H1 (cell line): ENCODE measurements around the gene SAMD14. TPM values are rescaled to one million over a fixed set of nuclear protein-coding genes. Genes with fewer than 3 reads are reported as not detected.

Experiments
- CTCF ChIA-PET: fragments of 300-600 bp; sonication (Branson Sonifier 250); formaldehyde crosslinking; loops from one replicate; lab custom pipeline; 2021; ENCODE audit not compliant: partially characterized antibody; lab: Charles Lee
- POLR2A ChIA-PET: fragments of 300-600 bp; sonication (Branson Sonifier 250); formaldehyde crosslinking; loops from one replicate; lab custom pipeline; 2021; ENCODE audit warnings: inconsistent platforms; ENCODE audit not compliant: partially characterized antibody; lab: Charles Lee
- DNase-seq, 2 experiments: peaks; one replicate each; pipeline versions ENCODE4 v3.0.0 to v3.0.0-alpha.2; 2010 to 2022; ENCODE audit warnings: low spot score in 2 of 2, low read depth in 1 of 2, mixed read lengths in 1 of 2
- FAIRE-seq: peaks from 2 replicates; lab custom pipeline; 2011; peaks lifted over from hg19 to GRCh38; lab: Jason Lieb, UNC
- H2AFZ ChIP-seq: 2 replicates; pipeline ENCODE4 v1.8.1; 2012; ENCODE audit warnings: low read length, inconsistent platforms
- H2AK5ac ChIP-seq: 2 replicates; pipeline ENCODE4 v1.6.1; 2013; ENCODE audit warnings: low read depth, low read length
- H2BK120ac ChIP-seq: replicated peaks from 2 replicates; pipeline ENCODE3; 2013; ENCODE audit warnings: low read depth, low read length, inconsistent platforms
- H2BK12ac ChIP-seq: 2 replicates; pipeline ENCODE4 v1.6.1; 2013; ENCODE audit warnings: low read depth, low read length
- H2BK15ac ChIP-seq: 2 replicates; pipeline ENCODE4 v1.6.1; 2013; ENCODE audit warnings: low read length
- H2BK20ac ChIP-seq: 2 replicates; pipeline ENCODE4 v1.6.1; 2013; ENCODE audit warnings: low read length
- H2BK5ac ChIP-seq: 2 replicates; pipeline ENCODE4 v1.6.1; 2013; ENCODE audit warnings: low read depth, low read length
- H3K14ac ChIP-seq: 2 replicates; pipeline ENCODE4 v1.6.1; 2013; ENCODE audit warnings: inconsistent platforms; ENCODE audit not compliant: insufficient read length
- H3K18ac ChIP-seq: 2 replicates; pipeline ENCODE4 v1.6.1; 2013; ENCODE audit warnings: low read length; ENCODE audit errors: extremely low read depth
- H3K23ac ChIP-seq: 2 replicates; pipeline ENCODE4 v1.6.1; 2013; ENCODE audit warnings: inconsistent platforms; ENCODE audit not compliant: insufficient read length
- H3K23me2 ChIP-seq: 2 replicates; pipeline ENCODE4 v1.6.1; 2013; ENCODE audit warnings: low read depth, low read length
- H3K27ac ChIP-seq: 2 replicates; pipeline ENCODE4 v1.6.1; 2011; ENCODE audit warnings: low read depth, low read length, inconsistent platforms
- H3K27me3 ChIP-seq, 4 experiments: replicated peaks in 1 of 4; 1 replicate in 1 of 4; 2 replicates in 3 of 4; pipeline versions ENCODE4 v1.6.1 to v1.8.1; 2011 to 2013; ENCODE audit warnings: low read length in 3 of 4, mild to moderate bottlenecking in 3 of 4, inconsistent platforms in 2 of 4, mixed read lengths in 2 of 4, moderate library complexity in 1 of 4; ENCODE audit not compliant: control insufficient read depth in 3 of 4, insufficient read depth in 3 of 4; ENCODE audit errors: extremely low read depth in 1 of 4
- H3K36me3 ChIP-seq, 4 experiments: 2 replicates each; pipeline versions ENCODE4 v1.6.1 to v1.8.1; 2011 to 2013; ENCODE audit warnings: mild to moderate bottlenecking in 4 of 4, low read length in 3 of 4, moderate library complexity in 2 of 4, control low read depth in 1 of 4, inconsistent platforms in 1 of 4; ENCODE audit not compliant: insufficient read depth in 4 of 4, control insufficient read depth in 2 of 4
- H3K4ac ChIP-seq: replicated peaks from 2 replicates; pipeline ENCODE3; 2013; ENCODE audit warnings: low read length, low read depth, mixed read lengths, inconsistent platforms; ENCODE audit not compliant: insufficient read length
- H3K4me1 ChIP-seq, 4 experiments: replicated peaks in 1 of 4; 1 replicate in 1 of 4; 2 replicates in 3 of 4; pipeline versions ENCODE4 v1.6.1 to v1.8.1; 2011 to 2013; ENCODE audit warnings: low read length in 3 of 4, inconsistent platforms in 2 of 4, mixed read lengths in 1 of 4; ENCODE audit not compliant: insufficient read depth in 4 of 4, control insufficient read depth in 3 of 4
- H3K4me2 ChIP-seq, 2 experiments: 2 replicates each; pipeline versions ENCODE4 v1.6.1 to v1.8.1; 2011 to 2013; ENCODE audit warnings: low read depth in 2 of 2, low read length in 2 of 2, control low read depth in 1 of 2, inconsistent platforms in 1 of 2, mild to moderate bottlenecking in 1 of 2; ENCODE audit not compliant: insufficient read depth in 1 of 2
- H3K4me3 ChIP-seq, 4 experiments: fragments of 200-600, 300-600 bp in 1 of 4; sonication (generic), shearing (Covaris generic), sonication (Bioruptor Twin) in 1 of 4; 2 replicates each; pipeline versions ENCODE4 v1.5.1 to v1.8.1; 2011 to 2016; ENCODE audit warnings: low read length in 4 of 4, low read depth in 3 of 4, control low read depth in 2 of 4, inconsistent platforms in 2 of 4, mild to moderate bottlenecking in 2 of 4, mixed read lengths in 1 of 4, moderate library complexity in 1 of 4; ENCODE audit not compliant: insufficient read depth in 2 of 4; ENCODE audit errors: extremely low read depth in 1 of 4
- H3K56ac ChIP-seq: replicated peaks from 2 replicates; pipeline ENCODE3; 2013; ENCODE audit warnings: low read depth, mild to moderate bottlenecking, mixed read lengths, low read length, inconsistent platforms; ENCODE audit not compliant: insufficient read length
- H3K79me1 ChIP-seq: 2 replicates; pipeline ENCODE4 v1.6.1; 2013; ENCODE audit warnings: low read depth, low read length, control low read depth
- H3K79me2 ChIP-seq, 2 experiments: 2 replicates each; pipeline versions ENCODE4 v1.6.1 to v1.8.1; 2012 to 2013; ENCODE audit warnings: low read length in 2 of 2, mild to moderate bottlenecking in 2 of 2, inconsistent platforms in 1 of 2; ENCODE audit not compliant: insufficient read depth in 2 of 2, control insufficient read depth in 1 of 2
- H3K9ac ChIP-seq, 4 experiments: replicated peaks in 1 of 4; 1 replicate in 1 of 4; 2 replicates in 3 of 4; pipeline versions ENCODE4 v1.6.1 to v1.8.1; 2011 to 2013; ENCODE audit warnings: low read depth in 3 of 4, low read length in 3 of 4, control low read depth in 2 of 4, mild to moderate bottlenecking in 2 of 4, moderate library complexity in 2 of 4, inconsistent platforms in 1 of 4; ENCODE audit errors: extremely low read depth in 1 of 4
- H3K9me3 ChIP-seq, 2 experiments: 2 replicates each; pipeline versions ENCODE4 v1.6.1 to v1.8.1; 2012 to 2013; ENCODE audit warnings: mild to moderate bottlenecking in 2 of 2, moderate library complexity in 2 of 2, control low read depth in 1 of 2, inconsistent platforms in 1 of 2, low read depth in 1 of 2, low read length in 1 of 2, mixed read lengths in 1 of 2; ENCODE audit not compliant: insufficient read depth in 2 of 2
- H4K20me1 ChIP-seq, 2 experiments: replicated peaks in 1 of 2; 2 replicates each; pipeline versions ENCODE3 to v1.8.1; 2011 to 2013; ENCODE audit warnings: inconsistent platforms in 2 of 2, low read length in 2 of 2, mild to moderate bottlenecking in 1 of 2; ENCODE audit not compliant: insufficient read depth in 2 of 2, control insufficient read depth in 1 of 2
- H4K5ac ChIP-seq: 2 replicates; pipeline ENCODE4 v1.6.1; 2013; ENCODE audit warnings: low read length, low read depth, mixed read lengths, inconsistent platforms; ENCODE audit not compliant: insufficient read length
- H4K8ac ChIP-seq: 2 replicates; pipeline ENCODE4 v1.8.0; 2013; ENCODE audit warnings: mild to moderate bottlenecking, moderate library complexity, low read length, inconsistent platforms; ENCODE audit not compliant: insufficient read depth; ENCODE audit errors: extremely low read depth
- H4K91ac ChIP-seq: replicated peaks from 2 replicates; pipeline ENCODE3; 2013; ENCODE audit warnings: low read length, mixed read lengths, inconsistent platforms; ENCODE audit not compliant: insufficient read length
- ATF3 ChIP-seq: IDR thresholded peaks from 2 replicates; pipeline ENCODE4 v1.6.1; 2011; ENCODE audit warnings: low read depth, mild to moderate bottlenecking, low read length; ENCODE audit not compliant: insufficient read depth
- BACH1 ChIP-seq: IDR thresholded peaks from 2 replicates; pipeline ENCODE4 v1.6.1; 2012; ENCODE audit warnings: low read length, improper control_type of control experiment
- CREB1 ChIP-seq: IDR thresholded peaks from 2 replicates; pipeline ENCODE4 v1.6.1; 2012; ENCODE audit warnings: inconsistent platforms
- CTBP2 ChIP-seq: IDR thresholded peaks from 2 replicates; pipeline ENCODE4 v1.7.0; 2011; ENCODE audit warnings: borderline replicate concordance, mild to moderate bottlenecking, moderate library complexity, mixed read lengths, low read length; ENCODE audit not compliant: insufficient read depth, insufficient read length
- EGR1 ChIP-seq: IDR thresholded peaks from 2 replicates; pipeline ENCODE4 v1.6.1; 2011; ENCODE audit warnings: low read depth, low read length, borderline replicate concordance
- KDM1A ChIP-seq: fragments of 200-600, 300-600 bp; sonication (generic); IDR thresholded peaks from 2 replicates; pipeline ENCODE4 v1.7.1; 2016; ENCODE audit warnings: mild to moderate bottlenecking, low read length, borderline replicate concordance
- KDM5A ChIP-seq: fragments of 200-600 bp; IDR thresholded peaks from 2 replicates; pipeline ENCODE4 v1.7.1; 2012; ENCODE audit warnings: mild to moderate bottlenecking, low read length, inconsistent platforms, mixed read lengths
- MAFK ChIP-seq: IDR thresholded peaks from 2 replicates; pipeline ENCODE4 v1.6.1; 2012; ENCODE audit warnings: low read depth, mild to moderate bottlenecking, improper control_type of control experiment, low read length
- PHF8 ChIP-seq: fragments of 200-600 bp; sonication (generic); conservative IDR thresholded peaks from 2 replicates; pipeline ENCODE4 v1.7.1; 2012; ENCODE audit warnings: low read depth, mild to moderate bottlenecking, inconsistent platforms, low read length, moderate library complexity
- RXRA ChIP-seq: IDR thresholded peaks from 2 replicates; pipeline ENCODE4 v1.6.1; 2011; ENCODE audit warnings: low read depth, mild to moderate bottlenecking, low read length, moderate library complexity; ENCODE audit not compliant: insufficient read depth
- SIN3A ChIP-seq, 2 experiments: IDR thresholded peaks in 1 of 2; conservative IDR thresholded peaks in 1 of 2; 2 replicates each; pipeline ENCODE4 v1.6.1; 2011 to 2012; ENCODE audit warnings: low read length in 2 of 2, improper control_type of control experiment in 1 of 2, low read depth in 1 of 2, mild to moderate bottlenecking in 1 of 2
- SP1 ChIP-seq: IDR thresholded peaks from 2 replicates; pipeline ENCODE4 v1.6.1; 2011; ENCODE audit warnings: low read depth, low read length
- SUZ12 ChIP-seq: fragments of 200-600 bp; sonication (generic); IDR thresholded peaks from 2 replicates; pipeline ENCODE4 v1.6.1; 2012; ENCODE audit warnings: mild to moderate bottlenecking, inconsistent platforms, low read length, moderate library complexity, mixed read lengths
- TAF1 ChIP-seq: IDR thresholded peaks from 2 replicates; pipeline ENCODE4 v1.6.1; 2011; ENCODE audit warnings: mild to moderate bottlenecking, low read depth, low read length
- WGBS, 2 experiments: shearing (Covaris generic) in 1 of 2; methylation state at CpG; one replicate each; pipeline versions ENCODE4 v1.1.6 to v1.1.7; 2013 to 2015; ENCODE audit warnings: low lambda C conversion rate in 2 of 2, mixed read lengths in 2 of 2, inconsistent platforms in 1 of 2, low coverage in 1 of 2, missing lambda C conversion rate in 1 of 2; ENCODE audit not compliant: insufficient replicate concordance in 2 of 2, insufficient coverage in 1 of 2, insufficient read length in 1 of 2; ENCODE audit errors: extremely low coverage in 1 of 2, missing lambda C conversion rate in 1 of 2; 5-methylcytosine and 5-hydroxymethylcytosine counted together
- polyA plus RNA-seq, 7 experiments: library from polyadenylated mRNA; depleted of rRNA in 3 of 7; stranded (reverse) in 5 of 7; unstranded in 2 of 7; fragments of >200 nt in 5 of 7; fragments of 200-250 nt in 2 of 7; gene quantifications; 1 replicate in 5 of 7; 2 replicates in 1 of 7; 4 replicates in 1 of 7; pipeline versions ENCODE4 v1.2.1 to v1.2.3, GENCODE V29; 2011 to 2013; ENCODE audit warnings: missing spikeins in 2 of 7, mixed read lengths in 2 of 7
- total RNA-seq: library from RNA; stranded (reverse); fragmentation: NEBNext Ultra II Directional; extraction: Animal tissue kit (Norgen Biotek cat#: 25700); gene quantifications from 2 replicates; pipeline ENCODE4 v1.2.1, GENCODE V29; 2021

The SAMD14 gene
- total and polyA plus RNA-seq, 2 of the 8 experiments (the other 6 are each of a cell fraction or from before 2014, with no cell fraction given): 5.7 to 5.8 TPM

DNA sequence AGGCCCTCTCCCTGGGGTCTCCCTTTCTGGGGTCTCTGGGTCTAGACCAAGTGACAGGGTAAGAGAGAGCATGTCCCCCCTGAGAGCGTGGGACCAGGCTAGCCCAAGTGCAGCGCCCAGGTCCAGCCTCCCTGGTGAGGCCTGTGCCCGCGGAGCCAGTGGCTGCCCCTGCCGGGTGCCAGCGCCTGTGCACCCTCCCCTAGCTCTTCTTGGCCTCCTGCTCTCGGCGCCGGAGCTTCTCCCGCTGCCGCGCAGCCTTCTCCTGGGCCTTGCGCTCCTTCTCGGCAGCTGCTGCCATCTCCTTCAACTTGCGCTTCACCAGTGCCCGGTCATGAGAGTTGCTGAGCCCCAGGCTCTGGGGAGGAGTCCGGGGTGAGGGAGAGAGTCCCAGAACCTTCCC, 17.3 kb downstream of the SAMD14 start:
- CTCF ChIA-PET: interaction anchor here (0.6 to 23.0 kb wide), 13 partner anchors 12 to 222 kb away, joined by 3 to 412 read pairs (median 4); partner anchors contain the start of genes DLX3, PDK2 and PPP1R9B
- Histone ChIP-seq H2BK5ac (no peak overlapping the region), H3K14ac (no peak overlapping the region), H2BK12ac (no peak overlapping the region), H3K4me2 (no peak overlapping the region), H3K79me2 (no peaks in the 10 kb centered on the region), H3K79me1 (no peaks in the 10 kb centered on the region), H4K5ac (no peak overlapping the region), H4K8ac (no peak overlapping the region), H3K23ac (no peak overlapping the region), H4K91ac (no peak overlapping the region), H3K18ac (no peak overlapping the region), H3K9me3 (no peaks in the 10 kb centered on the region), H3K9ac (no peak overlapping the region), H2BK120ac (no peak overlapping the region), H3K23me2 (peaks cover 2% of the 10 kb centered on the region; the same call in 1 of the 2 replicates), H3K27ac (no peak overlapping the region), H2AFZ (no peak overlapping the region), H3K4me1 (peaks cover 6 to 13% (median 10%) of the 10 kb centered on the region in 4 experiments), H3K36me3 (no peaks in the 10 kb centered on the region; a peak in 2 of 8 replicates), H3K4ac (no peak overlapping the region), H3K27me3 (peaks cover 0 to 2% (median under 1%) of the 10 kb centered on the region in 4 experiments; a peak in 2 of 7 replicates), H2AK5ac (no peak overlapping the region), H4K20me1 (peaks cover 0 to 2% of the 10 kb centered on the region in 2 experiments), H2BK20ac (no peak overlapping the region), H3K4me3 (no peak overlapping the region), H2BK15ac (0 out of 2 replicates have a peak overlapping the region, but pooled peaks have one; percentile 81), H3K56ac (no peak overlapping the region)
- WGBS, 2 experiments: 94% methylated on average over 17 of the region's 17 CpGs; no CpG with 5 or more reads in 1 of the 2 experiments
- FAIRE-seq (no peak), DNase-seq (no peak)
- POLR2A ChIA-PET: interaction anchor here (0.6 to 1.6 kb wide), 4 partner anchors 9 to 226 kb away, joined by 3 to 5 read pairs (median 4); no protein-coding TSS in a partner anchor
- TF ChIP-seq KDM5A (no peak), MAFK (no peak), BACH1 (no peak), EGR1 (no peak), PHF8 (no peak), SIN3A (conservative IDR thresholded peaks at IDR 0.05 in 1 of 2, IDR thresholded peaks at IDR 0.05 in 1 of 2; ENCODE audit: low read depth in 1 of 2, low read length in 2 of 2) (no peak), CREB1 (no peak), TAF1 (no peak), SUZ12 (no peak), SP1 (no peak), RXRA (no peak), KDM1A (no peak), CTBP2 (no peak), ATF3 (no peak)
